GM18519 (cell line): ENCODE measurements around the gene CDH5.

ENCODE experiments used
- ATAC-seq: cut with Tn5 transposase; IDR thresholded peaks from one replicate; pipeline ENCODE4 v1.9.1; 2021; ENCODE audit warnings: mild to moderate bottlenecking, moderate library complexity; ENCODE audit not compliant: unreplicated experiment, low FRiP score

Gene CDH5

DNA sequence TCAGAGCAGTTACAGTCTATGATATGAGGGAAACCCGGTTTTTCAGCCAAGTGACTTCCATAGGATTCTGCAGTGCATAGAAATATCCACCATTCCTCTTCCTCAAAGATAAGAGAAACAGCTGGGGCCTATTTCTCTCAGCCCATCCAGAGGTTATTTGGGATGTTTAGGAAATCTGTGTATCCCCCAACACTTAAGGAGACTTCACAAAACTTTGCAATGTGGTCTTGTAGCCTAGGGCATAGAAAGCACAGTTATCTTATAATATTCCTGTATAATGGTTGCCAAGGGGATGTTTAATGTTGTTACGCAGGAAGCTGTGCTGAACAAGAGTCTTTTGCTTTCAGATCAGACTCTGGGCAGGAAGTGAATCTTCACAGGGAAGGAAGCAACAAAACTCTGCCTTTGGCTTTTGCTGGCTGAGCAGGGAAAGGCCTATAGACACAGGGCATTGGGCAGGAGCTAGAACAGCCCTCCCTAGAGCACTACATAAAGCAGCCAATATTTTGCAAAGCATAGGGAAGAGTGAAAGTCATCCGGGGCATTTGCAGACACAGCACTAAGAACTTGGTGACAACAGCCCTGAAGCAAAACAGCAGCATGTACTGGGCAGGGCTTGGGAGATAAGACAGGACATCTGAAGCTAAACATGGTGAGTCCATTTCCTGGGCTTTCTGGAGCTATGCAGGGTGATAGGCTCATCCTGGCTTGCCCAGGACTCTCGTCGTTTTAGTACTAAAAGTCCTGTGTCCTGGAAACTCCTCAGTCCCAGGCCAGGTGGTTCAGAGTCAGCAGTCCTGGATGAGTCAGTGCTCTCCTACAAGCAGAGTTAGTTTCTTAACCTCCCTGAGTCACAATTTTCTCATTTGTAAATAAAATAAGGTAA is 41.9 kb downstream of the CDH5 start:
- ATAC-seq: no peak

DNA sequence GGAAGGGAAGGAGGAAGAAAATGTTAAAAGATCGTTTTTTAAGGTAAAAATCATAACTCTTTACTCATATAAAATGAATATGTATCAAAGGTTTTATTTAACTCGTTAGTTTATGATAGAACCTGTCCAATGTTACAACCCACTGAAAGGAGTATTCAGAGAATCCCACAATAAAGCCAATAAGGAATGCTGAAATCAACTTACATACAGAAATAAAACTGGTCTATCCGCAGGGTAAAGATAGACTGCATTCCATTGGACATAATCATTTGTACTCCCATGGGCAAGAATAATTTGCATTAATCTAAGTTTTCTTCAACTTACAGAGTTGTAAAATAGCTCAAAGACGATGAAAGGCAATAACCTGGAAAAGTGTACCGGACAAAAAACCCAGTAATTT is 42.7 kb downstream of the CDH5 start:
- ATAC-seq: no peak

DNA sequence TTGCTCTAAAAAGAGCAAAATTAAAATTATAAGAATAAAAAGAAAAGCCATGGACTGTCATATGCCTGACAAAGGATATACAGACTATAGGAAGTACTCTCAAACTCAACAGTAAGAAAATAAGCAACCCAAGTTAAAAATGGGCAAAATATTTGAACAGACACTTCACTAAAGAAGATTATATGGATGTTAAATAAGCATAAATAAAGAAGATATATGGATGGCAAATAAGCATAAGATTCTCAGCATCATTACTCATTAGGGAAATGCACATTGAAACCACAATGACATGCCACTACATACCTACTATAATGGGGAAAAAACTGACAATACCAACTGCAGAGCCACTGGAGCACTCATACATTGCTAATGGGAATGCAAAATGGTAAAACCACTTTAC is 45.7 kb downstream of the CDH5 start:
- ATAC-seq: no peak

DNA sequence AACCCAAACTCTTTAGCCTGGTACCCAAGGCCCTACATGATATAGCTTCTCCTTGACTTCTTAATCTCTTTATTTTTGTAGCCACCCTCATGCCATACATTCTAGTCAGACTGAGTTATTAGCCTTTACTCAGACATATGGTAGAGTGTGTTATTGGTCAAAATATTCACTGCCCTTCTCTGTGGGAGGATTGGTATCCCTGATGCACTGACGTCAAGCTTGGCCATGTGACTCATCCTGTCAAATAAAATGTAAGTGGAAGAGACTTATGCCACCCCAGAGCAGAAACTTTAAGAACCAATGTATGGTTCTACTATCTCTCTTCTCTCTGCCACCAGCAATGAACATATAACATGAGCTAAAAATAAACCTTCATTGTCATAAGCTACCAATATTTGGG is 48.4 kb downstream of the CDH5 start:
- no peak for ATAC-seq

DNA sequence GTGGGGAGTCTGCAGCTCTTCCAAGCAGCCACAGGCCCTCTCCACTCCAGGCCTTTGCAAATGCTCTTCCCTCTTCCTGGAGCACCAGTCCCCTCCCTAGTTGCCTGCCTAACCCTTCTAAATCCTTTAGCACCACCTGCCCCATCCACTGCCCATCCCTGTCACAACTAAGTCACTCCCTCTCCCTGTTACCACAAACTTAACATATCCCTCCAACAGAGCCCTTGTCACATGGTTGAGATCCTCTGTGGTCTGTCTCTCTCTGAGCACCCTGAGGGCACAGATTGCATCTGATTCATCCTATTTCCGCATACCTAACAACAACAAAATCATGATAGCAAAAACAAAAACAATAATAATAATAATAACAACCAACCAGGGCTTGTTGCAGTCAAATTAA is 49.6 kb downstream of the CDH5 start:
- ATAC-seq: no peak

DNA sequence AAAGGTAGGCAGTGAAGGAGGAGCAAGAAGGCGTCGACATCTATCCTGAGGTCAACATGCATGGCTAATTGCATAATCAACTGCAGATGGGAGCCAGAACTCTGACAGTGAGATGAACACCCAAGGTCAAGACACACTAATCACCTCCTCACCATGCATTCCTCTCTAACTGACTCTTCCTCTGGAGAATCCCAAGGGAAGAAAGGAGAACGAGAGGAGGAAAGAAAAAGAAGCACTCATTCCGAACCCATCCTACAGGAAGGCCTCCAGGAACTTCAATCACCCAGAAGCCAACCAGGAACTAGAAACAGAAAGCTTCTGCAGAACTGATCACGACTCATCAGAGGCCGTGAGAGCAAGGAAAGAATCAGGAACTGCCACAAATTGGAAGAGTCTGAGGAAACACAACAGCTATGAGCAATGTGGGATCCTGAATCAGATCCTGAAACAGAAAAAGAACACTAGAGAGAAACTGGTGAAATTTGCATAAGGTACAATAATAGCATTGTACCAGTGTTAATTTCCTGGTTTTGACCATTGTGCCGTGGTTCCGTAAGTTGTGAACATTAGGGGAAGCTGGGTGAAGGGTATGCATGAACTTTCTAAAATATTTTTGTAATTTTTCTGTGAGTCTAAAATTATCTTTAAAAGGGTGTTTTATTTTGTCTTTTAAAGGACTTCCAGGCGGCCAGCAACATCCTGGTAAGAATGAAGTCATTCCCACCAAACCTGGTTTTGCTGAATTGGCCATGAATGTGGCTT is 50.6 kb downstream of the CDH5 start:
- ATAC-seq: no peak

DNA sequence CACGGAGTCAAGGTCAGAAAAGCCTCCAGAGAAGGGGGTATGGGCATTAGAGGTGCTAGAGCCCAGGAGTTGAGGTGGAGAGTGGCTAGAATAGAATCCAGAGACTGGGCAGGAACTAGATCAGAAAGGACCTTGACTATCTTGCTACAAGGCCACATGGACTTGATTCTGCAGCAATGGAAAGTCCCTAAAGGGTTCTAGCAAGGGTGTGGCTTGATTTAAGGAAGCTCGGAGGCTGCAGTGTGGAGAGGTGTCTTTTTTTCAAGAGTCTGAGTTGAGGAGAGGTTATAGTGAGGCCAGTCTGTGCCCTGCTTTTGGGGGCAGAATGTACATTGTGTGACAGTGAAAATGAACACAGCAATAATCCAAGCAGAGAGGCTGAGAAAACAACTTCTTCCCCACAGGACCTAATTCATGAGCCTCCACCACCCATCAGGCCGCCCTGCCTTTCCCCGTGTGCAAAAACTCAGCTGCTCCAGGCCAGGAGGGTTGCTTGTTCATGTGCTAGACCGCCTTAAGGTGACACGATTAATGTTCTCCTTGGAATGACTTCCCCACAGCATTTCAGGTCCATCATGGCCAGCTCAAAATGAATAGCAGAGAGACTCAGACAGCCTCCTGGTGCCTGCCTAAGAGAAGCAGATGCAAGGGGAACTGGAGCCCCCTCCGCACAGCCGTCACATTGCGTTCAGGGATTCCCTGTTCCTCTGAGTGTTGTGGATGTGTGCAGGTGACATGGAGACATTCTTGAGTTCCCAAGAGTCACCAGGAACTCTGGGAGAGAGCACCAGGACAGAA is 51.9 kb downstream of the CDH5 start:
- ATAC-seq: no peak

DNA sequence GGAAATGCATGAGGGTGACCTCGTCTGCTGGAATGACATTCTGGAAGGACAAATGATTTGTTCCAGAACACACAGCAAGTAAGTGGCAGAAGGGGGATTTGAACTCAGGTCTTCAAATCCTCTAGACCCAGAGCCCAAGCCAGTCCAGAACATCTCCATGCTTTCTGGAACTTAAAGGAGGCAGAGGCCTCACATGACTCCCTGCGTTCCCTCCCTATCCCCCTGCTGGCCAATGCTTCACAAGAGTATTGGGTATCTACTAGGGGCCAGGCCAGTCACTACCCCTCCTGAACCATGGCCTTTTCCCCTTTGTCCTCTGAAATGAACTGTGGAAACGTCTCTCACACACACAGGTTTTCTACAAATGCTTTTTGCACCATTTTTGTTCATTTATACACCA is 53.0 kb downstream of the CDH5 start:
- ATAC-seq: no peak

DNA sequence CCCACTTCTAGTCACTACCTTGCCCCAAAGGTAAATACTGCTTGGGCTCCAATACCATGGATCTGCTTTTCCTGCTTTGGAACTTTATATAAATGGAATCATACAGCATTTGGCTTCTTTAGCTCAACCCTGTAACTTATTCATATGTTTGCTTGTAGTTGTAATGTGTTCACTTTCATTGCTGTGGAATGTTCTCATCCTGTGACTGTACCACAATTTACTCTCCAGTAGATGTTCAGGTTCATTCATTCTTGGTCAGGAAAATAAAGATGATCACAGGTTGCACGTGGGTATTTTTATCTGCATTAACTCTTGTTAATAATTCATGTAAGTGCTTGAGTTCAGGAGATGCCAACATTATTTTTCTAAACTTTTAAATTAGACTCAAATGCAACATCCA is 53.9 kb downstream of the CDH5 start:
- no peak for ATAC-seq

DNA sequence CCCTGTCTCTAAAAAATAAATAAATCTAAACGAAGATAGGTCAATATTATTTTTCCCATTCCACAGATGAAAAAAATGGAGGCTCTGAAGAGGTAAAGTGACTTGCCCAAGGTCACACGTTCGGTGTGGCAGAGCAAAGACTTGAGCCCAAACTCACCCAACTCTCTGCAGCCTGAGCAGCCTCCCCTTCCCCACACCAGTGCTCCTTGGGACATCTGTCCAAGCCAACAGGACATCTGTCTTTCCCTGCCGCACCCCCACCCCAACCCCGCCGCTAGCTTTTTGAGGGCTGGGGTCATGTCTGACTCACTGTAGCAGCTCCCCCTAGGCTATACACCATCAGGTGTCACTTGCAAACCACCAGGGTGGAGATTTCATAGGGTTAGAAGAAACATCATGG is 55.4 kb downstream of the CDH5 start:
- no peak for ATAC-seq

DNA sequence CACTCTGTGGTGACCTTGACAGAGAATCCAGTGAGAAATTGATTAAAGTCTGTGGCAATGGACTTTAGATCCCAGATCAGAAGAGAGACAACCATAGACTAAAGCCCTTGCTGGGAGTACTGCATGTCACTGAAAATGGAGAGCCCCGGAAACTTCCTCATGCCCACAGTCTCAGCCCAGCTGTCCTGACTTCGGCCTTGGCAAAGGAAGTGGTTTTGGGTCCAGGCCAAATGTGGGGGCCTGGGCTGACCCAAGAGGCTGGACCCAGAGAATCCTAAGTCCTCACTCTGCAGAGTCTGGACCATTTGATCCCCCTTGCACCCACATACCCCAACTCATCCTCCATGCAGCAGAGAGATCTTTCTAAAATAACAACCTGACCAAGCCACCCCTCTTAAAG is 55.9 kb downstream of the CDH5 start:
- ATAC-seq: no peak

DNA sequence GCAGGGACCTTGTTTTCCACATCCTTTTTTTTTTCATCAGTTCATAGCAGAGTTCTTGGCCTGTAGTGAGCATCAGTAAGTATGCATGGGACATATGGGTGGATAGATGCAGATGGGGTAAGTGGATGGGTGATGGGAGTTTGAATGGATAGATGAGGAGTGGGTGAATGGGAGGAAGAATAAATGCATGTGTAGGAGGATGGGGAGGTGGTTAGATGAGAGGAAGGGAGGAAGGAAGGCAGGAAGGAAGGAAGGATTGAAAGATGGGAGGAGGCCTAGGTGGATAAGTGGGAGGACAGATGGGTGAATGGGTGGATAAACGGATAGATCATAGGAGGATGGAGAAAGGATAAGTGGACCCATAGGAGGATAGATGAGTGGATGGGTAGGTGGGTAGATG is 56.7 kb downstream of the CDH5 start:
- no peak for ATAC-seq

DNA sequence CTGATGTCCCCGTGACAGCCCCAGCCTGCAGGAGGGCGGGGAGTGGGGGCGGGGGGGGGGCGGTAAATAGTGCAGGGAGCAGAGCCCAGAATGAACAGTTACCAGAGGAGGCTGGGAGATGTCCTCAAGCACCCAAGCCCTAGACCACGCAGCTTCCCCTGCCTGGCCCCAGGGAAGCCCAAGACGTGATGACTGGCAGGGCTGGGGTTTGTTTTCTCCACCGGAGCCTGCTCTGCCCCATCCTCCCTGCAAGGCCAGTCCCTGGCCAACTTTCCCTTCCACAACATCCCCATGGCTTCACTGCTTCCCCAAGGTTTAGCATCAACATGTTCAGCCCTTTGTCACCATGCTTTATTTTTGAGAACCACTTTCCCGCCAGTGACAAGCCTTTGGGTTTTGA is 59.2 kb downstream of the CDH5 start:
- no peak for ATAC-seq

DNA sequence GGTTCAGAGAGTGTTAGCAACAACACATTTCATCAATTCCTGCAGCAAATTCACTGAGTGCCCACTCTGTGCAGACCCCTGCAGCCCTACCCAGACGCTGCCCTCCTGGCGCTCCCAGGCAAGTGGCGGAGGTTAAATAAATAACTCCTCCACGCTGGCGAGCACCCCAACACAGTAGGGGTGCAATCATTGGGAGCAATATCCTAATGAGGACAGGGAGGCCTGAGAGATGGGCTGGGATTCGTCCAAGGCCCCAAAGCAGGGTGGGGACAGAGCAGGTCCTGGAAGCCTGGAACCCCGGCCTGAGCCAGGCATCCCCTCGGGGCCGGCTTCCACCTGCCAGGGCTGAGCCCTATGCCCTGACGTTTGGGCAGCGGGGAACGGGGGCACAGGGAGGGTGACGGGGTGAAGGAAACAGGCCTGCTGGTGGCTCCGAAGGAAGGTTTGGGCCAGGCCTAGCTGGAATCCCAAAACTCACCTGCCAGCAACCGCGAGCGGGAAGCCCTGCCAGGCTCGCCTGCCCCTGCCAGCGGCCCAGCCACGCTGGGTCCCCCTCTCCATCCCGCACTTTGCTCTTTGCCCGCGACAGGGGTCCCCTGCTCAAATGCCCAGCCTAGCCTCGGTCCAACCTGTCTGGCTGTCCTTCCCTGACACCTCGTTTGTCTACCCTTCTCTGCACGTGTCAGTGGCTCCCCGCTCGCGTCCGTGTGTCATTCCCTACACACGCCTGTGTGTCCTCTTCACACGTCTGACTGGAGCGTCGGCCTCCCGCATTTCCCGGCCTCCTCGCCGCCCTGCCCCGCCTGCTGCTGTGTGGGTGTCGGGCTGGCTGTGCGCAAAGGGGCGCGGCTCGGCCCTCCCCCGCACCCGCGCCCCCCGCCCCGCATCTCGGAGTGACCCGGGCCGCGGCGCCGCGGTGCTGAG is 59.9 kb downstream of the CDH5 start:
- no peak for ATAC-seq

DNA sequence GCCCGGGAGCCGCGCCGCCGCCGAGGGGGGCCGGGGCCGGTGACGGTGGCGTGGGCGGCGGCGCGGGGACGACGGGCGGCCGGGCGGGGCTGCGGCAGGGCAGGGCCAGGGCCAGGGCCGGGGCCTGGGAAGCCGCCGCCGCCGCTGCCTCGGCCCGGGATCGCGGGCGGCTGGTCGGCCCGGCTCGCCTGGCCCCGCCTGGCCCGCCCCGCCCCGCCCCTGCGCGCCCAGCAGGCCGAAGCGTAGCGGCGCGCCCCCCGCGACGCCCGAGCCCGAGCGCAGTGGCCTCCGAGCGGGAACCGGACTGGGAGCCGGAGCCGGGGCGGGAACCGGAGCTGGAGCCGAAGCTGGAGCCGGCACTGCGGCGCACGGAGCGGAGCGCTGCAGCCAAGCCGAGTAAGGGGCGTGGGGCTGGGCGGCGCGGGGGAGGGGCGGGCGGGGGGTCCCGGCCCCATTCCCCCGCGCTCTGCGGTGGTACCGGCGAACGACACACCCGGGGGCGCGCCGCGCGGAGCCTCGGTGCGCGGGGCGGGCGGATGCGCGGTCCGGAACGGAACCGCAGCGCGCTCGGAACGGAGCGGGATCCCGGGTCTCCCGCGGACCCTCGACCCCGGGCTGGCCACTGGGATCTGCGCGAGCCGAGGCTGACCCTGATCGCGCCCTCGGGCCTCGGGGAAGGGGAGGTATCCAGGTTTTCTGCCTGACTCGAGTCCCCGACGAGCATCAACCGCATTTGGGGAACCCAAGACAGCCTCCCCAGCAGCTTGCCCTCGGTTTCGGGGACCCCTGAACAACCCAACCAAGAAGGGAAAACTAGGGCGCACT is 60.8 kb downstream of the CDH5 start, which contains the start of gene BEAN1:
TSS of gene BEAN1 (plus strand) at position 260 of the 825 bp plus-strand sequence. CDS start 10,382 bp downstream, outside the sequence.
- no peak for ATAC-seq

DNA sequence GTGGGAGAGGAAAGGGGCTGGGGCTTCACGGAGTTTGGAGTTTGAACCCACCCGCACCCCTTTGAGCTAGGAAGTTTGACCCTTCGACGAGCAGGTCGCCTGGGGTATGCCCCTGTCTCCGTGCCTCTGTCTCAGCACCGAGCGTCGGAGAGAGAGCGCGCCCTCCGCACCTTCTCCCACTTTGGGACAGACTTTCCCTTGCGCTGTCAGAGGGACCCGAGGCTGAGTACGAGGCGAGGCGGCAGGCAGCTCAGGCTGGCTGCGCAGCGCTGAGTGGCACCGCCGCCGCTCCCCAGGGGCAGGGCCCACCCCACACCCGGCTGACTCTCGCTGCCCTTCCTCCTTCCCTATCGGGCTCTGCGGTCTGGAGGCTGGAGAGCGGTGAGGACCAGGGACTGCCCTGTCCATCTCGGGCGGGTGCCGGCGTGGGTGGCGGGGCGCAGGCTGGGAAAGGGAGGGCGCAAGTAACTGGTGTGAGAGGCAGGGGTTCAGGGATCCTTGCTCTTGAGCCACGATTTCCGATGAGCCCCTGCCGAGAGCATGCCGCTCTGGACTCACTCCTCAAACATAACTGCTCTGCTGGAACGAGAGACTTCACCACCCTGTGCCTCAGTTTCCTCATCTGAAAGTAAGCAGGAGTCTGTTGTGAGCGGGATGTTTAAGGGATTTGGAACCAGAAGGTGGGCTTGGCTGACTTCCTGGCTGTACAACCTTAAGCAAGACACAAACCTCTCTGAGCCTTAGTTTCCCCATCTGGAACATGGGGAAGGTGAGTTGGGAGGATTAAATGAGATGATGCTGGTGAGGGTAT is 61.6 kb downstream of the CDH5 start:
- ATAC-seq: no peak

DNA sequence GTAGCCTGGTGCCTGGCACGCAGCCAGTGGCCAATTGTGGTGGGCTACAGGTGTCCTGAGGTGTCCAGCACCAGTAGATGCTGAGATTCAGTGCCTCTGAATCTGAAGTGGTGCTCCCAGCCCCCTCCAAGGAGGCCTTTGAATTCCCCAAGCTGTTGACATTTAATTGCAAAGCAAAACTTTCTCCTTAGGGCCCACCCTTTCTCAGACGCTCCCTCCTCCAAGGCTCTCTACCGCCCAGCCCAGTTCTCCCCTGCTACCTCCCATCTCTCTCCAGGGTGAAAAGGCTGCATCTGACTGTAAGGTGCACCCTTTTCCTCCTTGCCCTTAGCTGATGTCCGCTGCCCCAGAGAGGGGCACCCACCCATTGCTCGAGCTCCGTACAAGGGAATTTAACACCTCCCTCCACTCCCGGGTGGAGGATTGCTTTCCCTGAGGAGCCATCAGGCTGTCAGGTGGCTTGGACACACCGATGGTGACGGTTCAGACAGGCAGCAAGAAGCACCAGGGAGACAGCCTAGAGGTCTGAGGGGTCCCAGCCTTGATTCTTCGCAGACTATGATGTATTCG is 62.3 kb downstream of the CDH5 start:
- ATAC-seq: no peak
